GM23338 (cell line): Measurements from ENCODE around the gene MYRF.
A peak's percentile ranks its signal among the peaks of the same experiment; 100 is the strongest.

ENCODE experiments used
- EZH2phosphoT487 ChIP-seq: fragments of 200-600 bp; sonication (generic); IDR thresholded peaks from one replicate; pipeline ENCODE4 v1.8.1; 2018; ENCODE audit warnings: antibody characterized with exemption; ENCODE audit not compliant: unreplicated experiment
- JUNB ChIP-seq: IDR thresholded peaks from one replicate; pipeline ENCODE4 v1.6.1; 2016; ENCODE audit warnings: antibody characterized with exemption; ENCODE audit not compliant: unreplicated experiment
- POLR2AphosphoS5 ChIP-seq: IDR thresholded peaks from 2 replicates; pipeline ENCODE4 v1.6.1; 2016; ENCODE audit warnings: antibody characterized with exemption, low read depth
- TF ChIP-seq, protein P1 (sequence below), 2 experiments: fragments of 200-600 bp in 1 of 2; sonication (generic) in 1 of 2; conservative IDR thresholded peaks; 2 replicates each; pipeline versions ENCODE4 v1.5.1 to v1.6.1; 2016 to 2017; ENCODE audit warnings: antibody characterized with exemption in 2 of 2, low read depth in 2 of 2, mild to moderate bottlenecking in 2 of 2, moderate library complexity in 1 of 2
- TF ChIP-seq, protein P2 (sequence below): IDR thresholded peaks from one replicate; pipeline ENCODE4 v1.6.1; 2018; ENCODE audit warnings: antibody characterized with exemption; ENCODE audit not compliant: unreplicated experiment

DNA sequence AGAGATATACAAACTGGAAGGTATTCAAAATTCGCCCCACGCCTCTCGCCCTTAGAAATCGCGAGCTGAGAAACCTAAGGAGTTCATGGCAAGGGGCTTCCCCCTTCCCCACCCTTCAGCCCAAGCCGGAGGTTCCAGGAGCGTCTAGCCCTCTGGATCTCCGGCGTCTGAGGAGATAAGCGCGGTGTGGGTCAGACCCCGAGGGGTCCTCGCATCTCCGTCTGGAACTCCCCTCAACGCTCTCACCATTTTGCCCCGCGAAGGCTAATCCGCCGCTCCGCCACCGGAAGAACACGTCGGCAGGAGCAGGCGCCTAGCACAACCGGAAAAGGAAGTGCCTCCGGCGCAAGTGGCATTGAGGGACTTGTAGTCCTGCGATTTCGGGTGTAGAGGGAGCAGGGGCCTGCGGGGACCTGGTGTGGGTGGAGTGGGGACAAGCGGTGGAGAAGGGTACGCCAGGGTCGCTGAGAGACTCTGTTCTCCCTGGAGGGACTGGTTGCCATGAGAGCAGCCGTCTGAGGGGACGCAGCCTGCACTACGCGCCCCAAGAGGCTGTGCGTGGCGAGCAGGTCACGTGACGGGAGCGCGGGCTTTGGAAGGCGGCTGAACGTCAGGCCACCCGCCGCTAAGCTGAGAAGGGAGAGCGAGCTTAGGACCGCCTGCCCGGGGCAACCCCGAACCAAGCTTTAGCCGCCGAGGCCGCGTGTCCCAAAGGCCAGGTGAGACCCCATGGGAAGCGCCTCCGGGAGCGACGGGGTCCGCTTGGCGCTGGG lies 40.1 kb downstream of the MYRF start, which contains the start of the genes FEN1 and TMEM258:
- TF ChIP-seq, protein P1, sequence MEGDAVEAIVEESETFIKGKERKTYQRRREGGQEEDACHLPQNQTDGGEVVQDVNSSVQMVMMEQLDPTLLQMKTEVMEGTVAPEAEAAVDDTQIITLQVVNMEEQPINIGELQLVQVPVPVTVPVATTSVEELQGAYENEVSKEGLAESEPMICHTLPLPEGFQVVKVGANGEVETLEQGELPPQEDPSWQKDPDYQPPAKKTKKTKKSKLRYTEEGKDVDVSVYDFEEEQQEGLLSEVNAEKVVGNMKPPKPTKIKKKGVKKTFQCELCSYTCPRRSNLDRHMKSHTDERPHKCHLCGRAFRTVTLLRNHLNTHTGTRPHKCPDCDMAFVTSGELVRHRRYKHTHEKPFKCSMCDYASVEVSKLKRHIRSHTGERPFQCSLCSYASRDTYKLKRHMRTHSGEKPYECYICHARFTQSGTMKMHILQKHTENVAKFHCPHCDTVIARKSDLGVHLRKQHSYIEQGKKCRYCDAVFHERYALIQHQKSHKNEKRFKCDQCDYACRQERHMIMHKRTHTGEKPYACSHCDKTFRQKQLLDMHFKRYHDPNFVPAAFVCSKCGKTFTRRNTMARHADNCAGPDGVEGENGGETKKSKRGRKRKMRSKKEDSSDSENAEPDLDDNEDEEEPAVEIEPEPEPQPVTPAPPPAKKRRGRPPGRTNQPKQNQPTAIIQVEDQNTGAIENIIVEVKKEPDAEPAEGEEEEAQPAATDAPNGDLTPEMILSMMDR (conservative IDR thresholded peaks at IDR 0.05; ENCODE audit: low read depth in 2 of 2), result no peak
- TF ChIP-seq POLR2AphosphoS5 (peak; percentile 71), JUNB (no peak), EZH2phosphoT487 (no peak)
- TF ChIP-seq, protein P2, sequence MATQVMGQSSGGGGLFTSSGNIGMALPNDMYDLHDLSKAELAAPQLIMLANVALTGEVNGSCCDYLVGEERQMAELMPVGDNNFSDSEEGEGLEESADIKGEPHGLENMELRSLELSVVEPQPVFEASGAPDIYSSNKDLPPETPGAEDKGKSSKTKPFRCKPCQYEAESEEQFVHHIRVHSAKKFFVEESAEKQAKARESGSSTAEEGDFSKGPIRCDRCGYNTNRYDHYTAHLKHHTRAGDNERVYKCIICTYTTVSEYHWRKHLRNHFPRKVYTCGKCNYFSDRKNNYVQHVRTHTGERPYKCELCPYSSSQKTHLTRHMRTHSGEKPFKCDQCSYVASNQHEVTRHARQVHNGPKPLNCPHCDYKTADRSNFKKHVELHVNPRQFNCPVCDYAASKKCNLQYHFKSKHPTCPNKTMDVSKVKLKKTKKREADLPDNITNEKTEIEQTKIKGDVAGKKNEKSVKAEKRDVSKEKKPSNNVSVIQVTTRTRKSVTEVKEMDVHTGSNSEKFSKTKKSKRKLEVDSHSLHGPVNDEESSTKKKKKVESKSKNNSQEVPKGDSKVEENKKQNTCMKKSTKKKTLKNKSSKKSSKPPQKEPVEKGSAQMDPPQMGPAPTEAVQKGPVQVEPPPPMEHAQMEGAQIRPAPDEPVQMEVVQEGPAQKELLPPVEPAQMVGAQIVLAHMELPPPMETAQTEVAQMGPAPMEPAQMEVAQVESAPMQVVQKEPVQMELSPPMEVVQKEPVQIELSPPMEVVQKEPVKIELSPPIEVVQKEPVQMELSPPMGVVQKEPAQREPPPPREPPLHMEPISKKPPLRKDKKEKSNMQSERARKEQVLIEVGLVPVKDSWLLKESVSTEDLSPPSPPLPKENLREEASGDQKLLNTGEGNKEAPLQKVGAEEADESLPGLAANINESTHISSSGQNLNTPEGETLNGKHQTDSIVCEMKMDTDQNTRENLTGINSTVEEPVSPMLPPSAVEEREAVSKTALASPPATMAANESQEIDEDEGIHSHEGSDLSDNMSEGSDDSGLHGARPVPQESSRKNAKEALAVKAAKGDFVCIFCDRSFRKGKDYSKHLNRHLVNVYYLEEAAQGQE, result no peak
